ENCODE measurements around the gene COX8A. TPM values are rescaled to one million over a fixed set of nuclear protein-coding genes. Genes with fewer than 3 reads are reported as not detected.

The COX8A gene, protein sequence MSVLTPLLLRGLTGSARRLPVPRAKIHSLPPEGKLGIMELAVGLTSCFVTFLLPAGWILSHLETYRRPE
- 481 TPM for total RNA-seq

DNA sequence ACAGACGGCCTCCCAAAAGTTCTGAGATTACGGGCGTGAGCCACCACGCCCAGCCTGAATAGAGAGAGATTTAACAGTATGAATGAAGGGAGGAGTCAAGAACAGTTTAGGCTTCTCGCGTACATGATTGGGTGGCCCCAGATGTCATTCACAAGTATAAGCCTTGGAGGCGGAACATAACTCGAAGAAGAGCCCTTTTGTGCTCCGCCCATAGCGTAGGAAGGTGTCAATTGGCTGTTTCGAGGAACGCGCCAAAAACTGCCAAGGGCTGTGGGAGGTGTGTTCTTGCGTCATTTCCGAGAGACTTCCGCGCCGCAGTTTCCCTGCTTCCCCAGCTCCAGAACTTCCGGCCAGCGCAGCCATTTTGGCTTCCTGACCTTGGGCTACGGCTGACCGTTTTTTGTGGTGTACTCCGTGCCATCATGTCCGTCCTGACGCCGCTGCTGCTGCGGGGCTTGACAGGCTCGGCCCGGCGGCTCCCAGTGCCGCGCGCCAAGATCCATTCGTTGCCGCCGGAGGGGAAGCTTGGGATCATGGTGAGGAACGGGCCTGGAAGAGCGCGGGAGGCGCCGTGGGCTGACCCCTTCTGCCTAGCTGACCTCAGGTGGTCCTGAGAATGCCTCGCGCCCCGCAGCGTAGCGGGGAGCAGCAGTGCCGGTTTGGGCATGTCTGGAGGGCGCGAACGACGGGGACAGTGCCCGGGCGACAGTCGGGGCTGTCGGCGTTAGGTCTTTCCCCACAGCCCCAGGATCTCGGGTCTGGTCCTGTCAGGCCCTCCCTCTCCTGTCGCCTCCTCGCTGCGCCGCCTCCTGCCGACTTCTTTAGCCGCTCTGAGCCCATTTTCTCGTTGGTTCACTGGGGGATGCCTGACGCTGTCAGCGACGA is at the start of gene COX8A:
Gene COX8A, plus strand, starts transcription at position 362 of the 885 bp plus-strand sequence. Its CDS starts 61 bp downstream, at position 423.
- Histone ChIP-seq H3K9ac (ENCODE audit: low read depth in 1 of 3, low read length in 3 of 3) (peak within 1 kb of the TSS; percentile 99 to 100 (median 99)), H3K4me1 (ENCODE audit: control insufficient read depth in 3 of 3, insufficient read depth in 3 of 3, low read length in 3 of 3) (peaks cover 17 to 37% (median 20%) of the 10 kb centered on the region in 3 donors), H3K27ac (ENCODE audit: low read depth, low read length) (peak within 1 kb of the TSS; percentile 100), H3K9me3 (ENCODE audit: control insufficient read depth in 3 of 3, low read length in 3 of 3) (no peaks in the 10 kb centered on the region), H3K36me3 (ENCODE audit: control insufficient read depth in 3 of 3, insufficient read depth in 3 of 3, low read length in 3 of 3) (peaks cover 16 to 20% (median 16%) of the 10 kb centered on the region in 3 donors), H3K4me3 (ENCODE audit: low read length in 3 of 3) (peak within 1 kb of the TSS; percentile 93 to 99 (median 96)), H3K27me3 (ENCODE audit: control insufficient read depth in 3 of 3, insufficient read depth in 3 of 3, low read length in 3 of 3) (peaks cover 0 to 4% (median 0%) of the 10 kb centered on the region in 3 donors)

DNA sequence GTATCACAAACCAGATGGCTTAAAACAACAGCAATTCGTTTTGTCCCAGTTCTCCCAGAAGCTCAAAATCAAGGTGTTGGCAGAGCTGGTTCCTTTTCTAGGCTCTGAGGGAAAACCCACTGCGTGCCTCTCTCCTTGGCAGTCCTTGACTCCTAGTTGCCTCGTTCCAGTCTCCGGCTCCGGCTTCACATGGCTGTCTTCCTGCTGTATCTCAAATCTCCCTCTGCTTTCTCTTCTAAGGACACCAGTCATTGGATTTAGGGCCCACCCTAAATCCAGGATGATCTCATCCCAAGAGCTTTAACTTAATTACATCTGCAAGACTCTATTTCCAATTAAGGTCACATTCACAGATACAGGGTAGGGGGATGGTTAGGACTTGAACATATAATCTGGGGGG is 44.8 kb upstream of the COX8A start:
- Histone ChIP-seq H3K36me3 (ENCODE audit: control insufficient read depth in 3 of 3, insufficient read depth in 3 of 3, low read length in 3 of 3) (no peaks in the 10 kb centered on the region), H3K9ac (ENCODE audit: low read depth in 1 of 3, low read length in 3 of 3) (no peak overlapping the region), H3K4me1 (ENCODE audit: control insufficient read depth in 3 of 3, insufficient read depth in 3 of 3, low read length in 3 of 3) (no peaks in the 10 kb centered on the region), H3K27me3 (ENCODE audit: control insufficient read depth in 3 of 3, insufficient read depth in 3 of 3, low read length in 3 of 3) (no peaks in the 10 kb centered on the region), H3K4me3 (ENCODE audit: low read length in 3 of 3) (no peak overlapping the region), H3K9me3 (ENCODE audit: control insufficient read depth in 3 of 3, low read length in 3 of 3) (no peaks in the 10 kb centered on the region), H3K27ac (ENCODE audit: low read depth, low read length) (no peak overlapping the region)

GRCh38 chr11:63931045-63931444 is 43.4 kb upstream of the COX8A start:
- no peaks in the 10 kb centered on the region for H3K36me3 ChIP-seq (ENCODE audit: control insufficient read depth in 3 of 3, insufficient read depth in 3 of 3, low read length in 3 of 3)
- no peak overlapping the region for H3K27ac ChIP-seq (ENCODE audit: low read depth, low read length)
- no peaks in the 10 kb centered on the region for H3K9me3 ChIP-seq (ENCODE audit: control insufficient read depth in 3 of 3, low read length in 3 of 3)
- H3K4me1 ChIP-seq (ENCODE audit: control insufficient read depth in 3 of 3, insufficient read depth in 3 of 3, low read length in 3 of 3): no peaks in the 10 kb centered on the region
- no peaks in the 10 kb centered on the region for H3K27me3 ChIP-seq (ENCODE audit: control insufficient read depth in 3 of 3, insufficient read depth in 3 of 3, low read length in 3 of 3)
- H3K4me3 ChIP-seq (ENCODE audit: low read length in 3 of 3): no peak overlapping the region
- H3K9ac ChIP-seq (ENCODE audit: low read depth in 1 of 3, low read length in 3 of 3): no peak overlapping the region

DNA sequence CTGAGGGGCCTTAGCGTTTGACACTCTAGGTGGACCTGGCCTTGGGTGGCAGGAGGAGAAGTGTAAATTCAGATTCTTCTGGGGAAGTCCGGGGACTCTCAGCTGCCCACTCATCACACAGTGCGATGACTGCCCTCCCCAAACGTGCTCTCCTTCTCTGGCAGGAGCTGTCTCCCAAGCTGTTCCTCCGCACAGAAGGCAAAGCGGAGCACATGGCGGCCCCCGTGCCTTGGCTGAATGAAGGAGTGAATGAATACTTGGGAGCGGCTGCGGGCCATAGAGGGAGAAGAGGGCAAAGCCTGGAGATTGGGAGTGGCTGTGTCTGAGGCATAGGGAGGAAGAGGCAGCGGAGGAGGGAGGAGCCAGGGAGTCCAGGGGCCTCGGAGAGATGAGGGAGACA is 42.5 kb upstream of the COX8A start:
- H3K4me1 ChIP-seq (ENCODE audit: control insufficient read depth in 3 of 3, insufficient read depth in 3 of 3, low read length in 3 of 3): no peaks in the 10 kb centered on the region
- H3K9ac ChIP-seq (ENCODE audit: low read depth in 1 of 3, low read length in 3 of 3): no peak overlapping the region
- no peak overlapping the region for H3K4me3 ChIP-seq (ENCODE audit: low read length in 3 of 3)
- no peaks in the 10 kb centered on the region for H3K36me3 ChIP-seq (ENCODE audit: control insufficient read depth in 3 of 3, insufficient read depth in 3 of 3, low read length in 3 of 3)
- no peak overlapping the region for H3K27ac ChIP-seq (ENCODE audit: low read depth, low read length)
- H3K9me3 ChIP-seq (ENCODE audit: control insufficient read depth in 3 of 3, low read length in 3 of 3): no peaks in the 10 kb centered on the region
- H3K27me3 ChIP-seq (ENCODE audit: control insufficient read depth in 3 of 3, insufficient read depth in 3 of 3, low read length in 3 of 3): no peaks in the 10 kb centered on the region

DNA sequence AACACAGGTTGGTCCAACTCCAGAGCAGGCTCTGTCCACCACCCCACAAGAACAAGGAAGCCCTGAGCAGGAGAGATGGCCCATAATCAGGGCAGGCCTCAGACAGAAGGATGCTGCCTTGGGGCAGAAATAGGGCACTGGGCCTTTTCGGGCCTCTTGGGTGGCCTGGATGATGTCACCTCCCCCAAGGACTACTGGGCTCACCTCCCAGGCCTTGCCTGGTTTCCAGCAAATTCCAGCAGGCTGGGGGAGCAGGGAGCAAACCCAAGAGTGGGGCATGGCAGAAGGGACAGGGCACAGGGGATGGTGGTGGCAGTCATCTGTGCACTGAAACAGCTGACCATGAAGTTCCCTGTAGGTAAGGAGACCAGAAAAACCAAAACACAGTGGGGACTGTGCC is 41.0 kb upstream of the COX8A start:
- no peaks in the 10 kb centered on the region for H3K9me3 ChIP-seq (ENCODE audit: control insufficient read depth in 3 of 3, low read length in 3 of 3)
- H3K27ac ChIP-seq (ENCODE audit: low read depth, low read length): no peak overlapping the region
- H3K27me3 ChIP-seq (ENCODE audit: control insufficient read depth in 3 of 3, insufficient read depth in 3 of 3, low read length in 3 of 3): no peaks in the 10 kb centered on the region
- H3K4me3 ChIP-seq (ENCODE audit: low read length in 3 of 3): no peak overlapping the region
- H3K4me1 ChIP-seq (ENCODE audit: control insufficient read depth in 3 of 3, insufficient read depth in 3 of 3, low read length in 3 of 3): peaks cover 3 to 6% (median 5%) of the 10 kb centered on the region in 3 donors
- peak overlapping the region in 1 of 3 donors; percentile 43 for H3K9ac ChIP-seq (ENCODE audit: low read depth in 1 of 3, low read length in 3 of 3)
- no peaks in the 10 kb centered on the region for H3K36me3 ChIP-seq (ENCODE audit: control insufficient read depth in 3 of 3, insufficient read depth in 3 of 3, low read length in 3 of 3)

DNA sequence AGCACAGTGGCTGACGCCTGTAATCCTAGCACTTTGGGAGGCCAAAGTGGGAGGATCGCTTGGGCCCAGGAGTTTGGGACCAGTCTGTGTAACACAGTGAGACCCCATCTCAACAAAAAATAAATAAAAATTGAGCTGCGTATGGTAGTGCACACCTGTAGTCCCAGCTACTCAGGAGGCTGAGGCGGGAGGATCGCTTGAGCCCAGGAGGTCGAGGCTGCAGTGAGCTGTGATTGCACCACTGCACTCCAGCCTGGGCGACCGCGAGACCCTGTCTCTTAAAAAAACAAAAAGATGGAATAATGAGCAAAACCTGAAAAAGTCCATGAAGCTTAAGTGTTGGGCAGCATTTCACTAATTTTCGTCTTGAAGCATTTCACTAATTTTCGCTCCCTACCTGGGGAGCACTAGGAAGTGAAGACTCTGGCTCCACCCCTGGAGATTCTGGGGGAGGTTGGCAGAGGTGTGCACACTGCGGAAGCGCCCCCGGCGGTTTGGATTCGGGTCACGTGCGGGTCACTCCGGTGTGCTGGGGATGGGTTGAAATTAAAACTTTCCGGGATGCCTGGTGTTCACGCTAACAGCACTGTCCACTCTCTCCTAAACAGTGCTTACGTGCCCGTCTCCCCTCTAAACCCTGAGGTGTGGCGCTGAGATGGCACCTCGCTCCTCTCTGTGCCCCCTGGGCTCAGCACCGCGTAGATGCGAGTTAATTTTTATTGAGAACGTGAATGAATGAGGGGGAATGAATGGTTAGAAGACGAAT is 36.5 kb upstream of the COX8A start:
- peaks cover 14 to 27% (median 21%) of the 10 kb centered on the region in 3 donors for H3K4me1 ChIP-seq (ENCODE audit: control insufficient read depth in 3 of 3, insufficient read depth in 3 of 3, low read length in 3 of 3)
- H3K4me3 ChIP-seq (ENCODE audit: low read length in 3 of 3): peak overlapping the region; percentile 70 to 91 (median 88)
- no peaks in the 10 kb centered on the region for H3K36me3 ChIP-seq (ENCODE audit: control insufficient read depth in 3 of 3, insufficient read depth in 3 of 3, low read length in 3 of 3)
- H3K27ac ChIP-seq (ENCODE audit: low read depth, low read length): no peak overlapping the region
- H3K9ac ChIP-seq (ENCODE audit: low read depth in 1 of 3, low read length in 3 of 3): peak overlapping the region; percentile 52 to 81 (median 61)
- no peaks in the 10 kb centered on the region for H3K27me3 ChIP-seq (ENCODE audit: control insufficient read depth in 3 of 3, insufficient read depth in 3 of 3, low read length in 3 of 3)
- H3K9me3 ChIP-seq (ENCODE audit: control insufficient read depth in 3 of 3, low read length in 3 of 3): no peaks in the 10 kb centered on the region

DNA sequence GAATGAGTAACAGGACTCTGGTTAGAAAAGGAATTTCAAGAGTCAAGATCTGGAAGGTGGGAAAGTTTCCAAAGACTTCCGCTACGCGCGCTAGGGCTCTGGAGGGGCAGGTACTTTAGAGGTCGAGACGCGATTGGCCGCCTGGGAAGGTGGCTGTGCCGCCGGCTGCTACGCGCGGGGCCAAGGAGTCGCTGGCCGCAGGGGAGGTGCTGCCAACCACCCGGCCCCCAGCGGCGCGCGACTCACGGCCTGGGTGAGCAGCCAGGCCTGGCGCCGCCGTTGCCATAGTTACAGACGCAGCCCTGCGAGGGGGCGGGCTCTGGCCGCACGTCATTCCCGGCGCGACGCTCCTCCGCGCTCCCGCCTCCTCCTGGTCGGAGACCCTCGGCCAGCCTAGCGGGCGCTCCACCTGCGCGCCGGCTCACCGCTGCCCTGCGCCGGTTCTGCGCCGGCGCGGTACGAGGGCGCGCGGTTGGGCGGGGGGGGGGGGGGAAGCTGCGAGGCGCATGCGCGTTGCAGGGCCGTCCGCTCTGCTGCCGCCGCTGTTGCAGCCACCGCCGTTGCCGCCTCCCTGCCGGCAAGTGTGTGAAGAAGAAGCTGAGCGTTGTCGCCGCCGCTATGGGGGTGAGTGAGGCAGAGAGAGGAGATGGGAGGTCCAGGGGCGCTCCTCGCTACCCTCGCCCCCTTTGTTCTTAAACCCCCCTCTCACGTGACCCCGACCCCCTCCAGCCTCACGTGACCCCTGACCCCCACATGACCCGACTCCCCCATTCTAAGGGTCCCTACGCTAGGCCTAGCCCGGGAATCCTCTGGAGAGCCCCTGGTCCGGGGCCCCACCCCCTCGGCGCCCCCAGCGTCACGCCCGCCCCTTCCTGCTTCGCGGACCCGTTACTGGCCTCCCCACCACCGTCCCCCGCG is 35.7 kb upstream of the COX8A start, which contains the start of gene NAA40:
Gene NAA40, plus strand, starts transcription at position 524 of the 918 bp plus-strand sequence. Its CDS starts 95 bp downstream, at position 619.
- H3K27ac ChIP-seq (ENCODE audit: low read depth, low read length): peak within 1 kb of the TSS; percentile 65
- H3K4me3 ChIP-seq (ENCODE audit: low read length in 3 of 3): peak within 1 kb of the TSS; percentile 78 to 91 (median 88)
- no peaks in the 10 kb centered on the region for H3K9me3 ChIP-seq (ENCODE audit: control insufficient read depth in 3 of 3, low read length in 3 of 3)
- H3K9ac ChIP-seq (ENCODE audit: low read depth in 1 of 3, low read length in 3 of 3): peak within 1 kb of the TSS; percentile 79 to 88 (median 79)
- no peaks in the 10 kb centered on the region for H3K27me3 ChIP-seq (ENCODE audit: control insufficient read depth in 3 of 3, insufficient read depth in 3 of 3, low read length in 3 of 3)
- peaks cover 14 to 28% (median 27%) of the 10 kb centered on the region in 3 donors for H3K4me1 ChIP-seq (ENCODE audit: control insufficient read depth in 3 of 3, insufficient read depth in 3 of 3, low read length in 3 of 3)
- H3K36me3 ChIP-seq (ENCODE audit: control insufficient read depth in 3 of 3, insufficient read depth in 3 of 3, low read length in 3 of 3): no peaks in the 10 kb centered on the region

DNA sequence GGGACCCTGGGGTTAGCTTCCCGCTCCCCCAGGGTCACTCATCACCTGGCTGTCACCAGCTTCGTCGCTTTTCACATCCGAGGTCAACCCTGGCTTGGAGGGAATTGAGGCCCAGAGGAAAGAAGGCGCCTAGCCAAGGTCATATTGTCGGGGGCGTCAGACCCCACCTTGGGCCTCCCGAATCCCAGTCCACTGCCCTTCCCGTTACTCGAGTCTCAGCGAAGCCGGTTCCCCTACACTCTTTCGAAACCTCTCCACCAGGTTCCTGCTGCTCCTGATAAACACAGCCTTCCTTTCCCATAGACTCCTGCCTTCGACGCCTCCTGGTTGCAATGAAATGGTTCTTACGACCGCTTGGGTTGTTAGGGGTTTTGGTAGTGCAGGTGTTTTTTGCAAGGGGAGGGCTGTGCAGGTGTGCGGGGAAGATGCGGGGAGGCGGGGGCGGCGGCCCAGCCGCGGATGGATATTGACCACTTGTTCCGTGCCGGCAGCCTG is 35.0 kb upstream of the COX8A start:
- H3K4me1 ChIP-seq (ENCODE audit: control insufficient read depth in 3 of 3, insufficient read depth in 3 of 3, low read length in 3 of 3): peaks cover 18 to 35% (median 33%) of the 10 kb centered on the region in 3 donors
- H3K27ac ChIP-seq (ENCODE audit: low read depth, low read length): peak overlapping the region; percentile 65

GRCh38 chr11:63940786-63941185 is 33.6 kb upstream of the COX8A start:
- Histone ChIP-seq H3K36me3 (ENCODE audit: control insufficient read depth in 3 of 3, insufficient read depth in 3 of 3, low read length in 3 of 3) (no peaks in the 10 kb centered on the region), H3K27ac (ENCODE audit: low read depth, low read length) (peak overlapping the region; percentile 39), H3K4me1 (ENCODE audit: control insufficient read depth in 3 of 3, insufficient read depth in 3 of 3, low read length in 3 of 3) (peaks cover 32 to 48% (median 46%) of the 10 kb centered on the region in 3 donors), H3K9ac (ENCODE audit: low read depth in 1 of 3, low read length in 3 of 3) (peak overlapping the region in 2 of 3 donors; percentile 0 to 19), H3K27me3 (ENCODE audit: control insufficient read depth in 3 of 3, insufficient read depth in 3 of 3, low read length in 3 of 3) (no peaks in the 10 kb centered on the region), H3K4me3 (ENCODE audit: low read length in 3 of 3) (no peak overlapping the region), H3K9me3 (ENCODE audit: control insufficient read depth in 3 of 3, low read length in 3 of 3) (no peaks in the 10 kb centered on the region)

More for the DNA sequence above, 35.0 kb upstream of the COX8A start:
- no peaks in the 10 kb centered on the region for H3K36me3 ChIP-seq (ENCODE audit: control insufficient read depth in 3 of 3, insufficient read depth in 3 of 3, low read length in 3 of 3)
- peak overlapping the region; percentile 78 to 91 (median 88) for H3K4me3 ChIP-seq (ENCODE audit: low read length in 3 of 3)
- peak overlapping the region; percentile 79 to 88 (median 79) for H3K9ac ChIP-seq (ENCODE audit: low read depth in 1 of 3, low read length in 3 of 3)
- H3K27me3 ChIP-seq (ENCODE audit: control insufficient read depth in 3 of 3, insufficient read depth in 3 of 3, low read length in 3 of 3): no peaks in the 10 kb centered on the region
- H3K9me3 ChIP-seq (ENCODE audit: control insufficient read depth in 3 of 3, low read length in 3 of 3): no peaks in the 10 kb centered on the region

Data from skeletal muscle tissue (tissue), 4 donors.